Measurements from ENCODE around the gene TLX1. TPM values are rescaled to one million over a fixed set of nuclear protein-coding genes. Genes with fewer than 3 reads are reported as not detected.

The TLX1 gene
- total RNA-seq, 4 donors from 2014 or later = not detected

DNA sequence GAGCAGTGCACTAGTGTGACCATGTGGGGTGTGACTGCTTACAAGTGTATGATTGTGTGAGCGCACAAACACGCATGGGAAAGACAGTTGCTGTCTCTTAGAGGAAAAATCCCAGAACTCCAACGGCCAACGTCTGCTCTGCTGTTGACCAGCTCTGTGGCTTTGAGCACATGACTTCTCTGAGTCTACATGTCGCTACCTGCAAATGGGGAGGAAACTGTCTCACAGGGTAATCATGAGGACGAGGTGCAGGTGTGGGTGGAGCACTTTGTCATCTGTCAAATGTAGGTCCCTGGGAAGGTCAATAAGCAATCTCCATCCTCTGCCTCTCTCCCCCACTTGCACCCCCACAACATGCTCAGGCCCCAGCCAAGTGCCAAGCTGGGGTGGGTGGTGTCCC lies 31.2 kb upstream of the TLX1 start:
- no peak for TF ChIP-seq CTCF (IDR thresholded peaks at IDR 0.05; ENCODE audit: low read depth)

GRCh38 chr10:101101372-101101881 lies 29.7 kb upstream of the TLX1 start:
- no peak for TF ChIP-seq CTCF (IDR thresholded peaks at IDR 0.05; ENCODE audit: low read depth)

GRCh38 chr10:101103430-101103829 lies 27.7 kb upstream of the TLX1 start:
- no peak for TF ChIP-seq CTCF (IDR thresholded peaks at IDR 0.05; ENCODE audit: low read depth)

DNA sequence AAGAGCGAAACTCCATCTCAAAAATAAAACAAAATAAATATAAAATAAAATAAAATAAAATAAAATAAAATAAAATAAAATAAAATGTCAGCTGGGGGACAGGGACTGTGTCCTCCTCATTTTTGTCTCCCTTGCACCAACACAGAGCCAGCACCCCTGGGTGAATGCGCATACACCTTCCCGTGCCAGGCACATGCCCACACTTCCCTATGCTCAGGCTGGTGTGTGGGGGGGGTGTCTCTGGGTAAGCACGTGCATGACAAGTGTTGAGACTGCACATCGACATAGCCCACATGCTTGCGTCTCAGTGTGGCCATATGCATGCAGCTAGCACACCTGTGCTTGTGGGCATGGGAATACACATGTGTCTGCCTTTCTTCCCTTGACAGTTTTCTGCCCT lies 24.7 kb upstream of the TLX1 start:
- TF ChIP-seq CTCF (IDR thresholded peaks at IDR 0.05; ENCODE audit: low read depth) = no peak

DNA sequence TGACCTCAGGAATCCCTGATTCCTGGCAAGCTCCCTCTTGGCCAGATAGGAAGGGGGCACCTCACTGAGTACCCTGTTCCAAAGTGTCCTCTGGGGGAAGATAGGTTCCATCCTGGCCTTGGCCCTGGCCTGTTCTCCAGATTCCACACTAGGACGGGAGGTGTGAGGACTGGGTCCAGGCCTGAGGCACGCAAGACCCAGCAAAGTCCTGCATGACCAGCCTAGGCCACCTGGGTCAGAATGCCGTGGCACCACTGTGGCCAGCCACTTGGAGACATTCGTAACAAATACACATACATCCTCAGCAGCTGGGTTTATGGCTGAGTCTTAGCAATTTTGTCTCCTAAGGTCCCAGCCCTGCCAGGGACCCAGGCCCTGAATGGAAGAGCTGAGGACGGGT lies 23.3 kb upstream of the TLX1 start:
- TF ChIP-seq CTCF (IDR thresholded peaks at IDR 0.05; ENCODE audit: low read depth) = no peak

DNA sequence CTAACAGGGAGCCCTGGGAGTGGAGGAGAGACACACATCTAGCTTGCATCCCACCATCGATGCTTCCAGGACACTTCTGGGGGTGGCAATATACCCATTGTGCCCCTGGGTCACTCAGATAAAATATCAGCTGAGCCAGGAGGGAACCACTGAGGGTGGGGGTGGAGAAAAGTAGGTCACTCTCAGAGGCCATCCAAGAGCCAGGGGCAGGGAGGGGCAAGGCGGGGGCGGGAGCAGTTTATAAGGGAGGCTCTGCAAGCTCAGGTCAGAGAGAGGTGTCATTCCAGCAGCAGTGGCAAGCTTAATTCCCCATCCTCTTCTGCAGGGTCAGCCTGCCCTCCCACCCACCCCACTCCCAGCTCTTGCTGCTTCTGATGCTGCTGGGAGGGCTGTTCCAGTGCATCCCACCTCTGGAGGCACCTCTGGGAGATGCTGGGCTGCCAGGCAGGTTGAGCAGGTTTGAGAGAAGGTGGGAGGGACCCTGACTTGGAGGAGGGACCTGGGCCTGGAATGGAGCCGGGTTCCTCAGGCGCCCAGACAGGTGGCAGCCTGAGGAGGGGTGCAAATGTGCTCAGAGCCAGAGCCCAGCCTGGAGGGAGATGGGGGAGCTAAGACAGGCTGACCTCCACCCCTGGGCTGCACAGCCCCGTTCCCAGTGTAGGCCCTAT lies 20.1 kb upstream of the TLX1 start:
- TF ChIP-seq CTCF (IDR thresholded peaks at IDR 0.05; ENCODE audit: low read depth) = no peak

DNA sequence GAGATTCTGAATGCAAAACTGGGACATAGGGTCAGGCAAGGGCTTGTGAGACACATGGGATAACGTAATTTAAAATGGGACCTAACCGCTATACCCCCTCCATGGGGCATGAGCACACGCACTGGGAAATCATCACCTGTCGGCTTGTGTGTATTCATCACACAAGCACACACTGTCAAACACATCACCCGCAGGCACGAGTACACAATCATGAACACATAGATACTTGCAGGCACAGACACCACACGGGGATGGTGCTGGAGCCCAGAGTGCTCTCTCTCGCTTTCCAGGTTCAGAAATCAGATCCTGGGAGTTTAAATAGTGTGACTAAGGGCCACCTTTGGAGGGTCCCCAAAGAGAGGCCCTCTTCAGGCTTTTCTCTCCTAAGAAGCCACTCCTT lies 19.6 kb upstream of the TLX1 start:
- no peak for TF ChIP-seq CTCF (IDR thresholded peaks at IDR 0.05; ENCODE audit: low read depth)
